ENCODE measurements around the gene TSPAN4.

GRCh38 chr11:859394-860131 is 16.9 kb downstream of the TSPAN4 start:
- TF ChIP-seq POLR2A (IDR thresholded peaks at IDR 0.05; ENCODE audit: low read depth) (no peak), CTCF (IDR thresholded peaks at IDR 0.05) (no peak), POLR2AphosphoS5 (IDR thresholded peaks at IDR 0.05) (peak in 1 of 2 donors; percentile 35)

All from esophagus muscularis mucosa (tissue), 3 donors.